Ovary (tissue), 3 donors: ENCODE data around the gene MAST3.

ENCODE experiments used
- CTCF ChIP-seq, 3 donors: fragments of 450-650 bp in 2 of 3; fragments of 200-600 bp in 1 of 3; IDR thresholded peaks; one replicate each; pipeline versions ENCODE4 v1.5.1 to v1.8.0; 2016 to 2022; ENCODE audit warnings: antibody characterized with exemption in 3 of 3, mild to moderate bottlenecking in 1 of 3
- EP300 ChIP-seq: sonication (generic); formaldehyde crosslinking; IDR thresholded peaks from one replicate; pipeline ENCODE4 v1.6.1; 2017; ENCODE audit warnings: antibody characterized with exemption
- donor health status: DM: no; HTN: no; CAD: no.

- TF ChIP-seq CTCF (IDR thresholded peaks at IDR 0.05): no peak
- no peak for TF ChIP-seq EP300
These were observed 33.1 kb downstream of the MAST3 start for GRCh38 chr19:18130523-18131242.
